ENCODE results near the gene FARP1. TPM values are rescaled to one million over a fixed set of nuclear protein-coding genes. Genes with fewer than 3 reads are reported as not detected.

The FARP1 gene
- total and polyA plus RNA-seq, 2 of the 13 experiments (the other 11 are each of a cell fraction or from before 2014, with no cell fraction given), result 70.6 to 126 TPM

DNA sequence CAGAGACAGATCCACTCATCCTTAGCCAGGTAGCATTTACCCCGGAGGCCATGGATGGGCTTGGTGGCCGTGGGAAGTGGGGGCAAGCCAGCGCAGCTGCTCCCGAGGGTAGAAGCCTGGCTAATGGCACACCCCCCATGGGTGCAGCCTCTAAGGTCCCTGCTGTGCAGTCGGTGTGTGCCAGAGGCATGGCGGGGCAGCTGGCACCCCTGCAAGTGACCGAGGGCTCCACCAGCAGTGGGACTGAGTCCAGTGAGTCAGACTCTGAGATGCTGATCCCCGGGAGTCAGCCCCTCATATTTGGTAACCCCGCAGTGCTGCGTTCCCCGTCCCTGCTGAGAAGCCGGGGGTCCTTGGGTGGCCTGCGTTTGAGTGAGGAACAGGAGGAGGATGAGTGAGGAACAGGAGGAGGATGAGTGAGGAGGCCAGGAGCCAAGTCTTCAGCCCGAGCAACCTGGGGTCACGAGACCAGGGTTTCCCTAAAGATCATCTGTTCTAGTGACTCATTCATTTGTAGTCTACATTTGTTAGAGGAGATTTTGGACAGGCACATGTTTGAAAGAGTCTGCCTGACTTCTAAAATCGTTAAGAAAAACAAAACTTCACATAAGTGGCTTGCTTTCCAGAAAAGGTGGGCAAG is 253.3 kb downstream of the FARP1 start:
- in situ Hi-C loops (cut with HindIII; ENCODE audit: extremely low pct_ligation_motif_present, low pct_unique_long_range_greater_than_20kb), result no loop called here
- TF ChIP-seq ATF7 (IDR thresholded peaks at IDR 0.05) (no peak), ATF7 (CRISPR knock-in tag; IDR thresholded peaks at IDR 0.05) (no peak), ZNF570 (CRISPR knock-in tag; IDR thresholded peaks at IDR 0.05; ENCODE audit: borderline replicate concordance) (no peak), RBM22 (optimal IDR thresholded peaks at IDR 0.05; ENCODE audit: low read length) (peak; percentile 64), NFATC3 (CRISPR knock-in tag; IDR thresholded peaks at IDR 0.05) (no peak), TBL1XR1 (IDR thresholded peaks at IDR 0.05; ENCODE audit: borderline replicate concordance, low read length, partially characterized antibody) (no peak), RAD51 (IDR thresholded peaks at IDR 0.05; ENCODE audit: borderline replicate concordance) (no peak), POLR2AphosphoS2 (IDR thresholded peaks at IDR 0.05; ENCODE audit: low read depth, low read length) (no peak; the same call in 1 of the 2 replicates), PHF21A (CRISPR knock-in tag; IDR thresholded peaks at IDR 0.05) (no peak), ZNF143 (CRISPR knock-in tag; IDR thresholded peaks at IDR 0.05) (no peak), ZNF766 (CRISPR knock-in tag; IDR thresholded peaks at IDR 0.05; ENCODE audit: borderline replicate concordance) (no peak), AGO2 (optimal IDR thresholded peaks at IDR 0.05; ENCODE audit: low read depth, low read length) (peak; percentile 82), PHF8 (CRISPR knock-in tag; IDR thresholded peaks at IDR 0.05) (no peak)
- TF ChIP-seq, protein P1, sequence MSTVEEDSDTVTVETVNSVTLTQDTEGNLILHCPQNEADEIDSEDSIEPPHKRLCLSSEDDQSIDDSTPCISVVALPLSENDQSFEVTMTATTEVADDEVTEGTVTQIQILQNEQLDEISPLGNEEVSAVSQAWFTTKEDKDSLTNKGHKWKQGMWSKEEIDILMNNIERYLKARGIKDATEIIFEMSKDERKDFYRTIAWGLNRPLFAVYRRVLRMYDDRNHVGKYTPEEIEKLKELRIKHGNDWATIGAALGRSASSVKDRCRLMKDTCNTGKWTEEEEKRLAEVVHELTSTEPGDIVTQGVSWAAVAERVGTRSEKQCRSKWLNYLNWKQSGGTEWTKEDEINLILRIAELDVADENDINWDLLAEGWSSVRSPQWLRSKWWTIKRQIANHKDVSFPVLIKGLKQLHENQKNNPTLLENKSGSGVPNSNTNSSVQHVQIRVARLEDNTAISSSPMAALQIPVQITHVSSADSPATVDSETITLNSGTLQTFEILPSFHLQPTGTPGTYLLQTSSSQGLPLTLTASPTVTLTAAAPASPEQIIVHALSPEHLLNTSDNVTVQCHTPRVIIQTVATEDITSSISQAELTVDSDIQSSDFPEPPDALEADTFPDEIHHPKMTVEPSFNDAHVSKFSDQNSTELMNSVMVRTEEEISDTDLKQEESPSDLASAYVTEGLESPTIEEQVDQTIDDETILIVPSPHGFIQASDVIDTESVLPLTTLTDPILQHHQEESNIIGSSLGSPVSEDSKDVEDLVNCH (CRISPR knock-in tag; IDR thresholded peaks at IDR 0.05), result no peak
- TF ChIP-seq, protein P2, sequence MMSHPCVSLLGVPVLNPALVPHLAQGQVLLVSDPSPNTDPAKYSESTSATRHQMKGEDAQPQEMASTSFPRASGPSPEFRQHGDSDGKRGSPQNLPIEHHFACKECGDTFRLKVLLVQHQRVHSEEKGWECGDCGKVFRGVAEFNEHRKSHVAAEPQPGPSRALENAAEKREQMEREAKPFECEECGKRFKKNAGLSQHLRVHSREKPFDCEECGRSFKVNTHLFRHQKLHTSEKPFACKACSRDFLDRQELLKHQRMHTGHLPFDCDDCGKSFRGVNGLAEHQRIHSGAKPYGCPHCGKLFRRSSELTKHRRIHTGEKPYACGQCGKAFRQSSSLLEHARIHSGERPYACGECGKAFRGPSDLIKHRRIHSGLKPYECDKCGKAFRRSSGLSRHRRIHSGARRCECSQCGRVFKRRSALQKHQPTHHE (CRISPR knock-in tag; IDR thresholded peaks at IDR 0.05; ENCODE audit: borderline replicate concordance), result no peak
- TF ChIP-seq, protein P3, sequence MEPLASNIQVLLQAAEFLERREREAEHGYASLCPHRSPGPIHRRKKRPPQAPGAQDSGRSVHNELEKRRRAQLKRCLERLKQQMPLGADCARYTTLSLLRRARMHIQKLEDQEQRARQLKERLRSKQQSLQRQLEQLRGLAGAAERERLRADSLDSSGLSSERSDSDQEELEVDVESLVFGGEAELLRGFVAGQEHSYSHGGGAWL (CRISPR knock-in tag; IDR thresholded peaks at IDR 0.05), result no peak

More for the DNA sequence above, 253.3 kb downstream of the FARP1 start:
- Histone ChIP-seq H2AFZ (ENCODE audit: low read length) (no peak overlapping the region), H3K9me3 (ENCODE audit: low read length) (no peaks in the 10 kb centered on the region), H3K27me3 (ENCODE audit: control insufficient read depth in 1 of 2, insufficient read depth in 2 of 2, low read length in 2 of 2) (no peaks in the 10 kb centered on the region), H3K4me1 (ENCODE audit: insufficient read depth, low read length) (no peaks in the 10 kb centered on the region), H3K9ac (ENCODE audit: insufficient read depth, low read depth, low read length) (no peak overlapping the region), H3K4me2 (ENCODE audit: low read depth, low read length) (no peak overlapping the region), H3K79me2 (ENCODE audit: insufficient read depth, low read length) (no peaks in the 10 kb centered on the region), H3K4me3 (replicated peaks in 1 of 3; ENCODE audit: insufficient read depth in 1 of 3, low read depth in 2 of 3, low read length in 3 of 3) (no peak overlapping the region), H3K36me3 (replicated peaks in 1 of 2; ENCODE audit: control insufficient read depth in 1 of 2, insufficient read depth in 2 of 2, low read length in 2 of 2) (peaks cover 25 to 78% of the 10 kb centered on the region in 2 experiments), H4K20me1 (ENCODE audit: insufficient read depth, low read length) (peaks cover 4% of the 10 kb centered on the region; the same call in 1 of the 2 replicates), H3K27ac (ENCODE audit: extremely low read length, insufficient read depth, low read length) (no peak overlapping the region)
- ATAC-seq (peak; percentile 26), FAIRE-seq (no peak), DNase-seq (ENCODE audit: low spot score) (no peak)
- no TSS peak for BruUV-seq (replicated peaks)
- ChIA-PET POLR2A (no interaction called here), CTCF (ENCODE audit: low intra/inter-chr PET ratio, low total read pairs) (no interaction called here)
- 95% methylated on average over 9 of the region's 16 CpGs for WGBS (ENCODE audit: low lambda C conversion rate)
- intact Hi-C loops (cut with micrococcal nuclease; ENCODE audit: unreplicated experiment), result no loop called here

All from HepG2 (cell line).